HepG2 (cell line): ENCODE data around the gene CCDC85C. TPM values are rescaled to one million over a fixed set of nuclear protein-coding genes. Genes with fewer than 3 reads are reported as not detected.

Experiments
- ATAC-seq: fragments of 200-7000 bp; cut with Tn5 transposase; 3 replicates; pipeline ENCODE4 v1.9.1; 2020; ENCODE audit warnings: mild to moderate bottlenecking, moderate library complexity
- BruUV-seq: library from RNA; stranded (reverse); fragments of 400-500 nt; replicated peaks from 2 replicates; lab custom pipeline; 2021; lab: Mats Ljungman, UMichigan
- CTCF ChIA-PET: fragments of 300-600 bp; formaldehyde crosslinking; extraction: SDS; loops from one replicate; lab custom pipeline; 2021; ENCODE audit warnings: low total read pairs, inconsistent platforms, low intra/inter-chr PET ratio; lab: Yijun Ruan, JAX
- POLR2A ChIA-PET: fragments of 350-600 bp; sonication (Branson Sonifier 250); formaldehyde crosslinking; loops from one replicate; lab custom pipeline; 2020; ENCODE audit warnings: antibody characterized with exemption, inconsistent platforms; lab: Yijun Ruan, JAX
- DNase-seq: peaks from one replicate; pipeline ENCODE4 v3.0.0-alpha.2; 2015; ENCODE audit warnings: low spot score
- FAIRE-seq: peaks from 3 replicates; lab custom pipeline; 2011; peaks lifted over from hg19 to GRCh38; lab: Jason Lieb, UNC
- H2AFZ ChIP-seq: one replicate; pipeline ENCODE4 v1.6.1; 2011; ENCODE audit warnings: low read length, inconsistent platforms
- H3K27ac ChIP-seq: fragments of 300-600 bp; 3 replicates; pipeline ENCODE4 v1.8.0; 2011; ENCODE audit warnings: mixed run types, mild to moderate bottlenecking, mixed read lengths, low read length, inconsistent platforms; ENCODE audit not compliant: insufficient read depth; ENCODE audit errors: extremely low read length
- H3K27me3 ChIP-seq, 2 experiments: fragments of 200-600 bp in 1 of 2; 2 replicates in 1 of 2; 3 replicates in 1 of 2; pipeline versions ENCODE4 v1.6.0 to v1.8.0; 2011; ENCODE audit warnings: low read length in 2 of 2, mild to moderate bottlenecking in 2 of 2, moderate library complexity in 2 of 2, inconsistent platforms in 1 of 2; ENCODE audit not compliant: insufficient read depth in 2 of 2, control insufficient read depth in 1 of 2
- H3K36me3 ChIP-seq, 2 experiments: fragments of 200-600 bp in 1 of 2; replicated peaks in 1 of 2; 2 replicates in 1 of 2; 3 replicates in 1 of 2; pipeline versions ENCODE4 v1.5.1 to v1.8.0; 2011; ENCODE audit warnings: low read length in 2 of 2, inconsistent platforms in 1 of 2; ENCODE audit not compliant: insufficient read depth in 2 of 2, control insufficient read depth in 1 of 2
- H3K4me1 ChIP-seq: 2 replicates; pipeline ENCODE4 v1.5.1; 2012; ENCODE audit warnings: low read length, inconsistent platforms; ENCODE audit not compliant: insufficient read depth
- H3K4me2 ChIP-seq: 2 replicates; pipeline ENCODE4 v1.6.0; 2011; ENCODE audit warnings: low read depth, low read length, inconsistent platforms
- H3K4me3 ChIP-seq, 3 experiments: fragments of 200-600 bp in 1 of 3; sonication (generic), shearing (Covaris generic) in 1 of 3; replicated peaks in 1 of 3; 2 replicates each; pipeline ENCODE4 v1.5.1; 2011 to 2016; ENCODE audit warnings: low read length in 3 of 3, inconsistent platforms in 2 of 3, low read depth in 2 of 3, mild to moderate bottlenecking in 2 of 3, control low read depth in 1 of 3, mixed read lengths in 1 of 3; ENCODE audit not compliant: insufficient read depth in 1 of 3
- H3K79me2 ChIP-seq: one replicate; pipeline ENCODE4 v1.6.1; 2011; ENCODE audit warnings: low read length, inconsistent platforms; ENCODE audit not compliant: insufficient read depth
- H3K9ac ChIP-seq: 2 replicates; pipeline ENCODE4 v1.6.0; 2011; ENCODE audit warnings: mild to moderate bottlenecking, low read depth, low read length, inconsistent platforms; ENCODE audit not compliant: insufficient read depth
- H3K9me3 ChIP-seq: 2 replicates; pipeline ENCODE4 v1.5.1; 2012; ENCODE audit warnings: mild to moderate bottlenecking, low read length
- H4K20me1 ChIP-seq: 2 replicates; pipeline ENCODE4 v1.6.0; 2011; ENCODE audit warnings: inconsistent platforms, mild to moderate bottlenecking, low read length, moderate library complexity; ENCODE audit not compliant: insufficient read depth
- AHR ChIP-seq: IDR thresholded peaks from 2 replicates; pipeline ENCODE4 v1.6.1; 2018; ENCODE audit warnings: missing genetic modification reagents, missing compliant biosample characterization
- ERF ChIP-seq: IDR thresholded peaks from 2 replicates; pipeline ENCODE4 v1.6.1; 2018; ENCODE audit warnings: missing biosample characterization, missing genetic modification reagents
- FIP1L1 ChIP-seq: fragments of 200-400 bp; formaldehyde crosslinking; IDR thresholded peaks from 2 replicates; pipeline ENCODE4 v1.6.1; 2018; ENCODE audit warnings: low read depth, mild to moderate bottlenecking, low read length, moderate library complexity, borderline replicate concordance; ENCODE audit not compliant: insufficient read depth
- FOXJ3 ChIP-seq: sonication (generic); formaldehyde crosslinking; IDR thresholded peaks from 2 replicates; pipeline ENCODE4 v1.4.0; 2020; ENCODE audit warnings: missing genetic modification reagents, mild to moderate bottlenecking, borderline replicate concordance
- FOXP1 ChIP-seq, 2 experiments: fragments of 450-650 bp in 1 of 2; IDR thresholded peaks; 2 replicates each; pipeline ENCODE4 v1.6.1; 2017 to 2018; ENCODE audit warnings: antibody characterized with exemption in 1 of 2
- HMG20A ChIP-seq: IDR thresholded peaks from 2 replicates; pipeline ENCODE4 v1.6.1; 2016; ENCODE audit warnings: borderline replicate concordance
- SP140L ChIP-seq: sonication (generic); formaldehyde crosslinking; IDR thresholded peaks from 2 replicates; pipeline ENCODE4 v1.4.0; 2020; ENCODE audit warnings: missing genetic modification reagents, borderline replicate concordance
- SP5 ChIP-seq: IDR thresholded peaks from 2 replicates; pipeline ENCODE4 v1.6.1; 2016; ENCODE audit warnings: low read depth, borderline replicate concordance
- SRSF1 ChIP-seq: fragments of 200-400 bp; formaldehyde crosslinking; optimal IDR thresholded peaks from 2 replicates; pipeline ENCODE3; 2017; ENCODE audit warnings: mild to moderate bottlenecking, low read depth, low read length, moderate library complexity
- TP53 ChIP-seq: sonication (generic); formaldehyde crosslinking; conservative IDR thresholded peaks from 2 replicates; pipeline ENCODE4 v1.4.0; 2020; ENCODE audit warnings: missing genetic modification reagents
- ZNF225 ChIP-seq: sonication (generic); formaldehyde crosslinking; IDR thresholded peaks from 2 replicates; pipeline ENCODE4 v1.4.0; 2020; ENCODE audit warnings: mild to moderate bottlenecking, missing genetic modification reagents
- WGBS: methylation state at CpG from one replicate; pipeline ENCODE4 v1.1.6; 2017; ENCODE audit warnings: low lambda C conversion rate; 5-methylcytosine and 5-hydroxymethylcytosine counted together
- in situ Hi-C: cut with HindIII; loops from 2 replicates; pipeline ENCODE4 v1.10.0; 2017; ENCODE audit warnings: low pct_unique_long_range_greater_than_20kb; ENCODE audit not compliant: extremely low pct_ligation_motif_present
- intact Hi-C: fragments of 100-400 bp; cut with micrococcal nuclease; formaldehyde crosslinking; loops from one replicate; pipeline ENCODE4 v1.10.0; 2022; ENCODE audit not compliant: unreplicated experiment
- polyA plus RNA-seq, 8 experiments: library from polyadenylated mRNA; depleted of rRNA in 3 of 8; stranded (reverse) in 7 of 8; unstranded in 1 of 8; fragments of >200 nt; fragmentation: Illumina TruSeq in 4 of 8; extraction: Trizol in 4 of 8; gene quantifications; 2 replicates each; pipeline versions ENCODE4 v1.2.1 to v1.2.3, GENCODE V29; 2011 to 2016; ENCODE audit warnings: low read depth in 4 of 8, missing spikeins in 1 of 8, mixed read lengths in 1 of 8; ENCODE audit not compliant: insufficient read depth in 1 of 8
- total RNA-seq, 5 experiments: library from RNA; depleted of rRNA; stranded (reverse); fragments of >200 nt; fragmentation: Illumina TruSeq; extraction: Trizol; gene quantifications; 2 replicates each; pipeline ENCODE4 v1.2.3, GENCODE V29; 2016; ENCODE audit warnings: low read depth in 1 of 5
- TF ChIP-seq, protein P1 (sequence below): sonication (generic); formaldehyde crosslinking; IDR thresholded peaks from 2 replicates; pipeline ENCODE4 v1.4.0; 2020; ENCODE audit warnings: mild to moderate bottlenecking, missing genetic modification reagents

The CCDC85C gene
- total and polyA plus RNA-seq, 2 of the 13 experiments (the other 11 are each of a cell fraction or from before 2014, with no cell fraction given): 18.8 to 43.8 TPM

GRCh38 chr14:99636487-99636886 is 32.5 kb upstream of the CCDC85C start:
- Histone ChIP-seq H3K4me2 (no peak overlapping the region), H3K9me3 (no peaks in the 10 kb centered on the region), H2AFZ (no peak overlapping the region), H3K36me3 (no peaks in the 10 kb centered on the region), H3K27me3 (peaks cover 7 to 35% of the 10 kb centered on the region in 2 experiments; a peak in 3 of 5 replicates), H3K9ac (no peak overlapping the region), H3K79me2 (no peaks in the 10 kb centered on the region), H4K20me1 (no peaks in the 10 kb centered on the region)
- DNase-seq: no peak
- FAIRE-seq: no peak
- POLR2A ChIA-PET: no interaction called here
- BruUV-seq: no TSS peak
- no peak for ATAC-seq
- intact Hi-C loops (no loop called here), in situ Hi-C loops (no loop called here)
- TF ChIP-seq TP53 (CRISPR knock-in tag) (no peak), FIP1L1 (no peak), SP5 (no peak), ZNF225 (CRISPR knock-in tag) (no peak), FOXJ3 (no peak), AHR (CRISPR knock-in tag) (no peak)
- TF ChIP-seq, protein P1, sequence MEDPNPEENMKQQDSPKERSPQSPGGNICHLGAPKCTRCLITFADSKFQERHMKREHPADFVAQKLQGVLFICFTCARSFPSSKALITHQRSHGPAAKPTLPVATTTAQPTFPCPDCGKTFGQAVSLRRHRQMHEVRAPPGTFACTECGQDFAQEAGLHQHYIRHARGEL (CRISPR knock-in tag): no peak
- TF ChIP-seq, all 625 proteins: peak for 0
- WGBS: 6% methylated on average over 5 of the region's 5 CpGs
- CTCF ChIA-PET: no interaction called here
- Histone ChIP-seq H3K4me3 (no peak overlapping the region), H3K27ac (no peak overlapping the region), H3K4me1 (peaks cover 16% of the 10 kb centered on the region; the same call in 1 of the 2 replicates)

DNA sequence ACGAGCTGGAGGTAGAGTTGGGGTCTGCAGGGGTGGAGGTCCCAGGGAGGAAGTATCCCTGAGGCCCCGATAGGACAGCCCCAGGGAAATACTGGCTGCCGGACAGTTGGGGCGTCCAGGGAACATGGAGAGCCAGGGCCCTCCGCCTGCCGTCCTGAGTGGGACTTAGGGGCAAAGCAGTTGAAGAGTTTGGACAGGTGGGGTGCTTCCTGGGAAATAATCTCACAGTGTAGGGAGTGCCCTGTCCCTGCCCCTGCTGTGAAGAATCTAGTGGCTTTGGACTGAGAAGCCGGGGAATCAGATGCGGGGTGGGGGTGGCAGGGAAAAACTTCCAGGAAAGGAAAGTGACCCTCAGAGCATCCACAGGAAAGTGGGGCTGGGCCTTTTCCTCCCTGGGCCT is 31.1 kb upstream of the CCDC85C start:
- H3K36me3 ChIP-seq: no peaks in the 10 kb centered on the region
- H3K4me2 ChIP-seq: no peak overlapping the region
- FAIRE-seq: no peak
- peaks cover 7 to 45% of the 10 kb centered on the region in 2 experiments; a peak in 3 of 5 replicates for H3K27me3 ChIP-seq
- TF ChIP-seq HMG20A (CRISPR knock-in tag) (no peak), SRSF1 (no peak), ERF (no peak), FOXP1 (IDR thresholded peaks at IDR 0.05) (no peak), FOXP1 (CRISPR knock-in tag; IDR thresholded peaks at IDR 0.05) (no peak), SP140L (CRISPR knock-in tag) (no peak)
- H3K79me2 ChIP-seq: no peaks in the 10 kb centered on the region
- DNase-seq: no peak
- no peaks in the 10 kb centered on the region for H4K20me1 ChIP-seq
- no TSS peak for BruUV-seq
- H2AFZ ChIP-seq: no peak overlapping the region
- no peak for ATAC-seq
- ChIA-PET CTCF (no interaction called here), POLR2A (no interaction called here)
- no peak overlapping the region for H3K9ac ChIP-seq
- 72% methylated on average over 8 of the region's 8 CpGs for WGBS
- in situ Hi-C loops: no loop called here
- no peak overlapping the region for H3K27ac ChIP-seq
- H3K4me3 ChIP-seq: no peak overlapping the region
- intact Hi-C loops: no loop called here
- peaks cover 16% of the 10 kb centered on the region; the same call in 1 of the 2 replicates for H3K4me1 ChIP-seq
- no peaks in the 10 kb centered on the region for H3K9me3 ChIP-seq
